NCI-H2196 (cell line): ENCODE results near the gene MT1F.

Experiments used
- DNase-seq: peaks from one replicate; lab custom pipeline; 2025; ENCODE audit not compliant: unreplicated experiment; lab: John Stamatoyannopoulos, UW

The MT1F gene

DNA sequence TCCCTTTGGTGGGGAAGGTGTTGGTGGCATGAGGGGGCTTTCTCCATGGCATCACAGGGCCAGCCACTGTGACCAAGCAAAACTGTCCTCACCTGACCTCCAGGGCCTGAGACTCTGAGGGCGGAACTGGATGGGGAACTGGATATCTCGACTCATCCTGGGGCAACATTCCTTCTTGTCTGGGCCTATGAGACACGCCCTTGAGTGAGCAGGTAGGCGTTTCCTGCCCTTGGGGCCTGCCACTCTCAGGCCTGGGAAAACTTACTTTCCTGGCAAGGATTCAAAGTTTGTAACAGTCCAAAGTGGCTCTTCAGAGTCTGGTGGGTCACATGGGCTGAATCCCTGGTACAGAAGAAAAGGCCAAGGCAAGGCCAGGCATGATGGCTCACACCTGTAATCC lies 34.1 kb downstream of the MT1F start:
- peak; percentile 14 for DNase-seq

DNA sequence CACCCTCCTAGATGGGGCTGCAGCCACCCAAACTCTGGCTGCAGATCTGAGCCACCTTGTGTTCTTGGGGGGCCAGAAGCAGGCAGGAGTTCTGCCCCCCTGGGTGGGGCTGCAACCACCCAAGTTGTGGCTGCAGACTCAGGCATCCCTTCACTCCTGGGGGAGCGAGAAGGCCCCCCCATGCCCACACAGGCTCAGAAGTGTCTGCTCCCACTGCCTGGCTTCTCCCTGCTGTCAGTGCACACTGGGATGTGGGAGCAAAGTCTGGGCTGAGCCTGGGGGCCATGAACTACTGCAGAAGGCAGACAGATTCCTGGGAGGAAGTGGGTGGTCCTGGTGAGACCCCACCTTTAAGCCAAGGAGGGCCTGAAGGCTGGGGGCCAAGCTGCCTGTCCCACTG lies 37.5 kb downstream of the MT1F start:
- no peak for DNase-seq

DNA sequence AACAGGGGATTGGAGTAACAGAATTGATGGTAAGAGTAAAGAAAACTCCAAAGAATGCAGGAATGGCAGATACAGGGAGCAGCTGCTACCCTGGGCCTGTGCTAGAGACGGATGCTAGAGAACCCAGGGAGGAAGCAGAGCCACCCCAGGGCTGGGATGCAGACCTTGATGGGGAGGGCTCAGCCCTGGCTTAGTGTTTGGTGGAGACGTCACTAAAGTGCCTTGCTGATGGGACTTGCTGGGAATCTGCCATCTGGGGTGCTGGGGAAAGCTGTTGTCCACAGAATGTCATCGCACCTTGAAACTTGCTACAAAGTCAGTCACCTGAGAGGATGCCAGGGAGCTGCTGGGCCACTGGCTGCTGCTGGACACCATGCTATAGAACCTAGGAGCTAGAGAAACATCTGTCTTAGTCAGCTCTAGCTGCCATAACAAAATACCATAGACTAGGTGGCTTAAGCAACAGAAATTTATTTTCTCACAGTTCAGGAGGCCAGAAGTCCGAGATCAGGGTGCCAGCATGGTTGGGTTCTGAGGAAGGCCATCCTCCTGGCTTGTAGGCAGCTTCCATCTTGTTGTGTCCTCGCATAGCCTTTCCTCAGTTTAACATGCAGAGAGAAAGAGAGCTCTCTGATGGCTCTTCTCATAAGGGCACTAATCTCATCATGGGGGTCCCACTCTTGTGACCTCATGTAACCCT lies 39.8 kb downstream of the MT1F start:
- no peak for DNase-seq

DNA sequence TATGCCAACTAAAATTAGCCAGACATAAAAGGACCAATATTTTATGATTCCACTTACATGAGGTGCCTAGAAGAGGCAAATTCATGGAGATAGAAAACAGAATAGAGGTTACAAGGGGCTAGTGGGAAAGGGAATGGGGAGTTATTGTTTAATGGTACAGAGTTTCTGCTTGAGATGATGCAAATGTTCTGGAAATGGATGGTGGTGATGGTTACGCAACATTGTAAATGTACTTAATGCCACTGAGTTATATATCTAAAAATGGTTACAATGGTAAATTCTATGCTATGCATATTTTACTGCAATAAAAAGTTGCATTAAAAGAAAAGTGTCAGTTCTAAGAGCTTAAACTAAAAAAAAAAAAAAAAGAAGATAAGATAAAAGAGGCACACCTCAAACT lies 42.4 kb downstream of the MT1F start:
- DNase-seq = no peak

DNA sequence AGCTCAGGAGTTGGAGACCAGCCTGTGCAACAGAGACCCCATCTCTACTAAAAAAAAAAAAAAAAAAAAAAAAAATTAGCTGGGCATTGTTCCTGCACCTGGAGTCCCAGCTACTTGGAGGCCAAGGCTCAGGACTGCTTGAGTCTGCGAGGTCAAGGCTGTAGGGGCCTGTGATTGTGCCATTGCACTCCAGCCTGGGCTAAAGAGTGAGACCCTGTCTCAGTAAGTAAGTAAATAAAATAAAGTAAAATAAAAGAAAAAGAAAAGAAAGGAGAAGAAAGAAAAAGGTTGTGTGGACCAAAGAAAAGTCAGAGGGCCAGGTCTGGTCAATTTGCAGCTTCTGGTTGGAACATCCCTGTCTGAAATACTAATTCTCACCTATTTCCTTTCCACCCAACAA lies 42.9 kb downstream of the MT1F start:
- DNase-seq = no peak

DNA sequence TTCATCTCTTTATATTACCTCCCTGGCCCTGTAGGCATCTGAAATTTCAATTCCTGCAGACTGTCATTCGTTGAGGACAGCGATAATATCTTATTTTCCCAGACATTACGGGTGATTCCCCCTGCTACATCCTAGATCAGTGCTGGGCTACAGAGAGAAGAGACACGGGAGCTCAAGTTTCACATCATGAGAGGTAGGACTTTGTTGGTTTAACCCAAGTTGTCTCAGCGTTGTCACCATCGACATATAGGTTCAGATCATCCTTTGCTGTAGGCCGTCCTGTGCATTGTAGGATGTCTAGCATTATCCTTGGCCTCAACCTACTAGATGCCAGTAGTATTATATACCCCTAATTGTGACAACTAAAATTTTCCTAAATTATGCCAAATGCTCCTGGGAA lies 43.8 kb downstream of the MT1F start:
- no peak for DNase-seq

DNA sequence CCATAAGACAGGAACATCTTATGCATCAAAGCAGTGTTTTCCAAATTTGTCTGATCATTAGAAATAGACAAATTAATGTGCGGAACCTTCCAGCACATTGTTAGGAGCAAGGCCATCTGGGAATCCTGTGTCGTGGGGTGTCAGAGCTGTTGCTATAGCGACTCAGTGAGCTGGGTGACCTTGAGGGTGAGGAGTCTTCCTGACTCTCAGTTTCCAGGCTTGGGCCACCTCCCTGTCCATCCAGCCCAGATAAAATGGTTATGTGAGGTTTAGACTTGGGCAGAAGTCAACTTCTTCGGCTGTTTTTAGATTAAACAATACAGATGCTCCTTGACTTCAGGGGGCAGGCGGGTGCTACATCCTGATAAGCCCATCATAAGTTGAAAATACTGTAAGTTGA lies 45.1 kb downstream of the MT1F start:
- no peak for DNase-seq
